OCI-LY7 (cell line): ENCODE measurements around the gene PALLD. TPM values are rescaled to one million over a fixed set of nuclear protein-coding genes. Genes with fewer than 3 reads are reported as not detected.

Experiments used
- BruUV-seq: library from RNA; stranded (reverse); fragments of 400-500 nt; replicated peaks from 2 replicates; lab custom pipeline; 2021; lab: Mats Ljungman, UMichigan
- CTCF ChIA-PET: fragments of 300-600 bp; sonication (Branson Sonifier 250); formaldehyde crosslinking; loops from one replicate; lab custom pipeline; 2022; ENCODE audit warnings: antibody characterized with exemption; ENCODE audit not compliant: unreplicated experiment; lab: Charles Lee
- POLR2A ChIA-PET: fragments of 300-600 bp; sonication (Branson Sonifier 250); formaldehyde crosslinking; loops from one replicate; lab custom pipeline; 2022; ENCODE audit warnings: antibody characterized with exemption; lab: Charles Lee
- DNase-seq: peaks from one replicate; pipeline ENCODE4 v3.0.0-alpha.2; 2015; ENCODE audit warnings: low spot score
- H2AFZ ChIP-seq: fragments of 200-600 bp; sonication (generic), shearing (Covaris generic); 2 replicates; pipeline ENCODE4 v1.6.1; 2014; ENCODE audit warnings: mild to moderate bottlenecking, antibody characterized with exemption, low read length, moderate library complexity
- H3K27ac ChIP-seq: fragments of 200-600 bp; sonication (generic); 2 replicates; pipeline ENCODE4 v1.5.1; 2014; ENCODE audit warnings: mixed run types, low read depth, mild to moderate bottlenecking, moderate library complexity, low read length, inconsistent platforms; ENCODE audit not compliant: poor library complexity, severe bottlenecking
- H3K36me3 ChIP-seq: fragments of 200-600 bp; sonication (generic); 2 replicates; pipeline ENCODE4 v1.6.1; 2014; ENCODE audit warnings: mild to moderate bottlenecking, antibody characterized with exemption, low read length, moderate library complexity, mixed read lengths; ENCODE audit not compliant: insufficient read depth
- H3K4me1 ChIP-seq: fragments of 200-600 bp; sonication (generic); 2 replicates; pipeline ENCODE4 v1.5.1; 2014; ENCODE audit warnings: mild to moderate bottlenecking, low read length; ENCODE audit not compliant: insufficient read depth, poor library complexity, severe bottlenecking
- H3K4me2 ChIP-seq: fragments of 200-600 bp; sonication (generic); 2 replicates; pipeline ENCODE4 v1.6.1; 2014; ENCODE audit warnings: mild to moderate bottlenecking, low read length
- H3K4me3 ChIP-seq: fragments of 200-600 bp; sonication (generic); 2 replicates; pipeline ENCODE4 v1.5.1; 2014; ENCODE audit warnings: mild to moderate bottlenecking, low read depth, low read length; ENCODE audit not compliant: poor library complexity, severe bottlenecking
- H3K79me2 ChIP-seq: fragments of 200-600 bp; sonication (generic); 2 replicates; pipeline ENCODE4 v1.6.1; 2016; ENCODE audit warnings: low read depth, mild to moderate bottlenecking, low read length, moderate library complexity, mixed read lengths; ENCODE audit not compliant: insufficient read depth
- H3K9me2 ChIP-seq: fragments of 200-600 bp; sonication (generic); 2 replicates; pipeline ENCODE4 v1.6.1; 2016; ENCODE audit warnings: mild to moderate bottlenecking, low read length, mixed read lengths; ENCODE audit not compliant: insufficient read depth
- H3K9me3 ChIP-seq: fragments of 200-600 bp; sonication (generic); 2 replicates; pipeline ENCODE4 v1.6.1; 2014; ENCODE audit warnings: mild to moderate bottlenecking, mixed run types, low read length, mixed read lengths
- H4K20me1 ChIP-seq: fragments of 200-600 bp; sonication (generic); 2 replicates; pipeline ENCODE4 v1.6.1; 2014; ENCODE audit warnings: mild to moderate bottlenecking, antibody characterized with exemption, low read length, moderate library complexity, mixed read lengths; ENCODE audit not compliant: insufficient read depth
- CTCF ChIP-seq: fragments of 200-600 bp; sonication (generic); conservative IDR thresholded peaks from 2 replicates; pipeline ENCODE4 v1.5.1; 2014; ENCODE audit warnings: mild to moderate bottlenecking, antibody characterized with exemption, low read length, moderate library complexity, mixed read lengths
- EZH2phosphoT487 ChIP-seq: fragments of 200-600 bp; sonication (generic); IDR thresholded peaks from 2 replicates; pipeline ENCODE4 v1.6.1; 2018; ENCODE audit warnings: low read depth, borderline replicate concordance, mild to moderate bottlenecking, mixed run types, antibody characterized with exemption, low read length, moderate library complexity, mixed read lengths
- intact Hi-C: fragments of 100-400 bp; cut with micrococcal nuclease; formaldehyde crosslinking; loops from one replicate; pipeline ENCODE4 v1.10.0; 2022; ENCODE audit not compliant: unreplicated experiment
- total RNA-seq, 2 experiments: library from RNA; depleted of rRNA in 1 of 2; stranded (reverse); fragments of >200 nt in 1 of 2; shearing (Covaris generic) in 1 of 2; gene quantifications; 2 replicates each; pipeline ENCODE4 v1.2.3, GENCODE V29; 2014 to 2022

The PALLD gene
- total RNA-seq, 2 experiments from 2014 or later, result 0.73 to 2.8 TPM

GRCh38 chr4:168550064-168550766 lies 53.4 kb downstream of the PALLD start:
- CTCF ChIA-PET, result no interaction called here
- no peak for DNase-seq
- H2AFZ ChIP-seq, result no peak overlapping the region

GRCh38 chr4:168551211-168551610 lies 54.4 kb downstream of the PALLD start:
- Histone ChIP-seq H3K79me2 (no peaks in the 10 kb centered on the region), H2AFZ (no peak overlapping the region), H3K4me1 (no peaks in the 10 kb centered on the region), H3K9me2 (no peaks in the 10 kb centered on the region), H3K27ac (no peak overlapping the region), H3K9me3 (no peaks in the 10 kb centered on the region), H4K20me1 (no peaks in the 10 kb centered on the region), H3K4me2 (no peak overlapping the region), H3K36me3 (no peaks in the 10 kb centered on the region), H3K4me3 (no peak overlapping the region)
- POLR2A ChIA-PET, result no interaction called here
- TF ChIP-seq EZH2phosphoT487 (no peak), CTCF (no peak)
- CTCF ChIA-PET, result no interaction called here
- no peak for DNase-seq
- BruUV-seq, result no TSS peak
- intact Hi-C loops, result no loop called here

More at GRCh38 chr4:168550064-168550766, 53.4 kb downstream of the PALLD start:
- Histone ChIP-seq H3K4me1 (no peaks in the 10 kb centered on the region), H4K20me1 (no peaks in the 10 kb centered on the region), H3K27ac (no peak overlapping the region), H3K4me2 (no peak overlapping the region), H3K9me3 (no peaks in the 10 kb centered on the region), H3K79me2 (no peaks in the 10 kb centered on the region), H3K36me3 (no peaks in the 10 kb centered on the region), H3K4me3 (no peak overlapping the region), H3K9me2 (no peaks in the 10 kb centered on the region)
- POLR2A ChIA-PET, result interaction anchor here (0.7 kb wide), 1 partner anchor 49 kb away, joined by 3 read pairs; no protein-coding TSS in a partner anchor
- intact Hi-C loops, result no loop called here
- BruUV-seq, result no TSS peak
- TF ChIP-seq CTCF, result no peak
- no peak for TF ChIP-seq EZH2phosphoT487
